ENCODE results near the gene SLC14A1.

The SLC14A1 gene

DNA sequence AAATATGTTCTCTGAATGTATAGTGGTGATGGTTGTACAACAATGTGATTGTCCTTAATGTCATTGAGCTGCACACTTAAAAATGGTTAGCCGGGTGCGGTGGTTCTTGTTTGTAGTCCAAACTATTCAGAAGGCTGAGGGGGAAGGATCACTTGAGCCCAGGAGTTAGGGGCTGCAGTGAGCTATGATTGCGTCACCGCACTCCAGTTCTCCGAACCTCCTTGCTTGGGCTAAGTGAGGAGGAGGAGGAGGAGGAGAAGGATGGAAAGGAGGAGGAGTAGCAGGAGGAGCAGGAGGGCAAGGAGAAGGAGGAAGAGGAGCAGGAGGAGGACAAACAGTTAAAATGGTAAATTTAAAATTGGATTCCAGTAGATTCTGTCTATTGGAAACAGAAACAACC lies 10.5 kb downstream of the SLC14A1 start:
- no peak for TF ChIP-seq POLR2AphosphoS5 (IDR thresholded peaks at IDR 0.05; ENCODE audit: low read depth, low read length)
- no peak for TF ChIP-seq TAF1 (IDR thresholded peaks at IDR 0.05; ENCODE audit: borderline replicate concordance, insufficient read depth, low read length)

- no peak for TF ChIP-seq FOXP2 (optimal IDR thresholded peaks at IDR 0.05; ENCODE audit: borderline replicate concordance, extremely low read depth, extremely low read length, insufficient read depth)
- no peak for TF ChIP-seq SIN3A (IDR thresholded peaks at IDR 0.05; ENCODE audit: borderline replicate concordance, insufficient read depth, low read length)
- TF ChIP-seq TAF1 (IDR thresholded peaks at IDR 0.05; ENCODE audit: borderline replicate concordance, insufficient read depth, low read length), result no peak
- TF ChIP-seq REST (IDR thresholded peaks at IDR 0.05; ENCODE audit: insufficient read depth in 1 of 2, low read depth in 2 of 2, low read length in 2 of 2), result no peak
- TF ChIP-seq POLR2AphosphoS5 (IDR thresholded peaks at IDR 0.05; ENCODE audit: low read depth, low read length), result no peak
Measured at GRCh38 chr18:45734944-45735343, 11.0 kb downstream of the SLC14A1 start.

DNA sequence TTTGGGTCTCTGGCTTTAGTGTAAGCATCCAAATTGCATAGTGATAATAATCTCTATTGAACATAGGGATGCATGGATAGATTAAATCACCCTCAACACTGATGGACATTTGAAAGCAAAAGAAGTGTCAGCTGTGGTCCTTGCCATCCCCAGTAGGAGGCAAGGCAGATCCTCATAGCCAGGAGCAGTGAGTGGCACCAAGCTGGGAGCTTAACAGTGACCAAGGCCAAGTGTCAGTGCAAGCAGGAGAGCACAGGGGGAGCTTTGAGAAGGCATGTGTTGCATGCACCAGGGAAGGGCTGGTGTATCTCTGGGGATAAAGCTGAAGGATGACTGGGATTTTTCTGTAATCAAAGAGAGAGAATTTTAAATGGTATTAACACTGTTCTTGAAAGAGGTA lies 14.7 kb downstream of the SLC14A1 start:
- TF ChIP-seq POLR2AphosphoS5 (IDR thresholded peaks at IDR 0.05; ENCODE audit: low read depth, low read length) (no peak), TAF1 (IDR thresholded peaks at IDR 0.05; ENCODE audit: borderline replicate concordance, insufficient read depth, low read length) (no peak), SIN3A (IDR thresholded peaks at IDR 0.05; ENCODE audit: borderline replicate concordance, insufficient read depth, low read length) (no peak), REST (IDR thresholded peaks at IDR 0.05; ENCODE audit: insufficient read depth in 1 of 2, low read depth in 2 of 2, low read length in 2 of 2) (no peak), FOXP2 (optimal IDR thresholded peaks at IDR 0.05; ENCODE audit: borderline replicate concordance, extremely low read depth, extremely low read length, insufficient read depth) (no peak)

GRCh38 chr18:45739268-45739667 lies 15.3 kb downstream of the SLC14A1 start:
- TF ChIP-seq REST (IDR thresholded peaks at IDR 0.05; ENCODE audit: insufficient read depth in 1 of 2, low read depth in 2 of 2, low read length in 2 of 2) (no peak), SIN3A (IDR thresholded peaks at IDR 0.05; ENCODE audit: borderline replicate concordance, insufficient read depth, low read length) (no peak), POLR2AphosphoS5 (IDR thresholded peaks at IDR 0.05; ENCODE audit: low read depth, low read length) (no peak)

- no peak for TF ChIP-seq REST (IDR thresholded peaks at IDR 0.05; ENCODE audit: insufficient read depth in 1 of 2, low read depth in 2 of 2, low read length in 2 of 2)
- no peak for TF ChIP-seq TAF1 (IDR thresholded peaks at IDR 0.05; ENCODE audit: borderline replicate concordance, insufficient read depth, low read length)
- no peak for TF ChIP-seq FOXP2 (optimal IDR thresholded peaks at IDR 0.05; ENCODE audit: borderline replicate concordance, extremely low read depth, extremely low read length, insufficient read depth)
- TF ChIP-seq SIN3A (IDR thresholded peaks at IDR 0.05; ENCODE audit: borderline replicate concordance, insufficient read depth, low read length), result no peak
- TF ChIP-seq POLR2AphosphoS5 (IDR thresholded peaks at IDR 0.05; ENCODE audit: low read depth, low read length), result no peak
Measured at GRCh38 chr18:45739848-45740247, 15.9 kb downstream of the SLC14A1 start.
